Stimulated activated CD8-positive, alpha-beta memory T cell treated with anti-CD3 and anti-CD28 coated beads, Interleukin-12 subunit alpha, Interleukin-12 subunit beta, amount 100 ng/mL, for 24 hours (primary cell): Measurements from ENCODE around the gene ZP2.
"Not testable (repeated sequence)": the region's sequence is repeated elsewhere in the genome, so short reads cannot be mapped to it uniquely, and the experiment has no call there.

ENCODE experiments used
- DNase-seq: peaks from one replicate; pipeline ENCODE4 v3.0.0-alpha.2; 2020; ENCODE audit errors: extremely low read depth

The ZP2 gene

DNA sequence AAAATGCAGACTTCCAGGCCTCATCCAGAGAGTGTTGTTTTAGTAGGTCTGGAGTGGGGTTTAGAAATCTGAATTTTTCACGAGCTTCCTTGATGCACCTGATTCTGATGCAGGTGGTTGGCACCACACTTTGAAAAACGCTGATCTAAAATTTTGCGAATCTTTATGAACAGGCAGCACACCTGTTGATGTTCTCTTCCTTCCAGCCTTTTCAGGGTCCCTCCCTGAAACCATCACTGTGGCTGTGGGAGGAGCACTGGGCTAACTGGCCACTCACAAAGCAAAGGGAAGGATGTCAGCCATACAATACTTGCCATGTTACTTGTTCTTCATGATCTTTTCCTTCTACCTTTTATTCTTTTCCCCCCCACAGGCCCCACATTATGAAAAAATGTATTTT, 38.7 kb downstream of the ZP2 start:
- DNase-seq, result no peak

DNA sequence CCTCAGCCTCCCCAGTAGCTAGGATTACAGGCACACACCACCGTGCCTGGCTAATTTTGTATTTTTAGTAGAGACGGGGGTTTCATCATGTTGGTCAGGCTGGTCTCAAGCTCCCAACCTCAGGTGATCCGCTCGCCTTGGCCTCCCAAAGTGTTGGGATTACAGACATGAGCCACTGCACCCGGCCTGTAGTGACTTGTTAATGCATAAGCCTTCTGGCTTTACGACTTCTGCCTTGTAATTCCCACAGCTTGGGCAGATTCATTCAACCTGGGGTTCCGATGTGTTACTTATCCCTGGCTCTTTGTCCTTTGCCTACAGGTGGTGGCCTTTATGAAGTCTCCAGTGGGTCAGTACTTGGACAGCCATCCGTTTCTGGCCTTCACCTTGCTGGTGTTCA, 41.3 kb downstream of the ZP2 start:
- DNase-seq, result not testable (repeated sequence)

GRCh38 chr16:21169249-21169981, 42.0 kb downstream of the ZP2 start:
- no peak for DNase-seq

GRCh38 chr16:21167929-21168602, 43.3 kb downstream of the ZP2 start:
- DNase-seq, result no peak

DNA sequence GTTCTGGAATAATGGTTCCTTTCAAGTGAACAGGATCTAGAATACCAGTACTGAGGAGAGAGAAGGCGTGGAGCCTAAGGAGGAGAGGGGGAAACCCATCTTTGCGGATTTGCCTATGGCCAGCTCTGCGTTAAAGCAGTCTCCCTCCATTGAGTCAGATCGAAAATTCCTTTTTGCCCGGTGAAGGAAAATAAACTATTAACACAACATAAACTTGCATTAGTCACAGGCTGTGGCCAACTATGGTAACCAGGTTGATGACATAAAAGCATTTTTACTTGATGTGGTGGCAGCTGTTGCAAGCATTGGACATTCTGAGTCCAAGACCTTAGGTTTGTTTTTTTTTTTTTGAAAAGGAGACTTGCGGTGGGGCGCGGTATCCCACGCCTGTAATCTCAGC, 44.0 kb downstream of the ZP2 start:
- DNase-seq, result no peak

DNA sequence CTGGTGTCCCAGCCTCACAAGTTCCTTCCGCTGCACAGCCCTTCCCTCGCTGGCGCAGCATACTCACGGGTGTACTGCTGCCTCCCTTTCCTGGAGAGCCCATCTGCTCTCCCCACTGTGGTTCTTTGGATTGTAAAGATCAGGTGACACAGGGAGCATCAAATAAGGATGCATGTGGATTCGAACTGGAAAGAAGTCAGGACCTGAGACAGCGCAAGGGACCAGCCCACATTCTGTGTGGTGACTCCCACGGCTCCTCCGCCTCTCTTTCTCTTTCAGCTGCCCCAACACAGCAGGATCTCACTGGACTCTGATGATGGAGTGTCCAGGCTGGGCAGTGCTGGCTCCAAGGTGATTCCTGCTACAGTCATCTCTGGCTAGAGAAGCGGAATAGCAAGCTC, 44.8 kb downstream of the ZP2 start:
- no peak for DNase-seq

- no peak for DNase-seq
Measured at GRCh38 chr16:21164521-21165168, 46.7 kb downstream of the ZP2 start.

DNA sequence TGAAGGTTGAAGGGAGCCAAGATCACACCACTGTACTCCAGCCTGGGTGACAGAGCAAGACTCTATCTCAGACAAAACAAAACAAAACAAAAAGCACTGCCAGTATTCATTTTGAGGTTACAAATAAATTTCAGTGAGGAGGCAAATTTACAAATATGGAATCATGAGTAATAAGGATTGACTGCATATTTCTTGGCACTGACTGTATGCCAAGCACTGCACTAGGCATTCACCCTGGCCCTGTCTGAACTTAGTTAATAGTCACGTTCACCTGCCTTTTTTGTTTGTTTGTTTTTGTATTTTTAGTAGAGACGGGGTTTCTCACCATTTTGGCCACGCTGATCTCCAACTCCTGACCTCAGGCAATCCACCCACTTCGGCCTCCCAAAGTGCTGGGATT, 47.8 kb downstream of the ZP2 start:
- DNase-seq, result no peak

- DNase-seq, result no peak
Measured at GRCh38 chr16:21162661-21163151, 48.7 kb downstream of the ZP2 start.

- DNase-seq, result no peak
Measured at GRCh38 chr16:21161211-21161610, 50.2 kb downstream of the ZP2 start.

GRCh38 chr16:21160276-21160675, 51.1 kb downstream of the ZP2 start:
- DNase-seq, result no peak

GRCh38 chr16:21159281-21159951, 52.0 kb downstream of the ZP2 start:
- DNase-seq, result no peak

DNA sequence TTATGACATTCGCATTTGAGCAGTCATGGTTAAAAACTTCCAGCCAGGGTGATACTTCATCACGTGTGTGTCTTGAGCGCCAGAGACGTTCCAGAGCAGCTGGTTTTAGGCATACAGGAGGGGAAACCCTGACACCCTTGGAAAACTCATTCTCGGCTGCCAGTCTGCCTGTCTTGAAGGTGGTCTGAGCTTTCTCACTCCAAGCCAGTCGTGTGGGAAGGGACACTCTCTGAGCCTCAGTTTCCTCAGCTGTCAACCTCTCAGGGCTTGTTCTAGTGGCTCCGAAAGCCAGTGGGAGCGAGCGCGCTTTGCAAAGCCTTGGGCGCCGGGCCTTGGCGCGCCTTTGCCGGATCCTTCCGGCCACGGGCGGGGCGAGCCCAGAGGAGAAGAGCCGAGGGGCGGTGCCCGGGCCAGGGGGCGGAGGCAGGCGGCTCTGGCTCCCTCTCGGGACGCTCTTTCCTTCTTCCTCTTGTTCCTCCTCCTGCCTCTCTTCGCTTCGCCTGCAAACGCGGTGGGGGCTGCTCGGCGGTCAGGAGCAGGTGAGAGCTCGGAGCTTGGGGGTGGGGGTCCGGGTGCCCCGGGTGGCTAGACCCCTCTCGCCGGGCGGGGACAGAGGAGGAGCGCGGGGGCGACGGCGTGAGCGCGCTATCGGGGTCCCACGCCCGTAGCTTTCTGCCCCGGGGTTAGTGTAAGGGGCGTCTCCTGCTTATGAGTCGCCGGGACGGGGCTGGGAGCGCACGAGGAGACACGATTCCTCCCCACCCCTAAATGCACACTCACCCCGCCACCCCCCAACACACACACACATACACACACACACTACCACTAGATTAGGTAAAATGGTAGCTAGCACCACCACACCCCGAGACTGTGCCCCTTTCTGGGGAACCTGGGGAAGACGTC, 52.9 kb downstream of the ZP2 start, which contains the start of gene LDAF1:
TSS of gene LDAF1 (plus strand) at position 467 of the 903 bp plus-strand sequence. CDS start 2,509 bp downstream, outside the sequence.
- DNase-seq, result peak; percentile 45

DNA sequence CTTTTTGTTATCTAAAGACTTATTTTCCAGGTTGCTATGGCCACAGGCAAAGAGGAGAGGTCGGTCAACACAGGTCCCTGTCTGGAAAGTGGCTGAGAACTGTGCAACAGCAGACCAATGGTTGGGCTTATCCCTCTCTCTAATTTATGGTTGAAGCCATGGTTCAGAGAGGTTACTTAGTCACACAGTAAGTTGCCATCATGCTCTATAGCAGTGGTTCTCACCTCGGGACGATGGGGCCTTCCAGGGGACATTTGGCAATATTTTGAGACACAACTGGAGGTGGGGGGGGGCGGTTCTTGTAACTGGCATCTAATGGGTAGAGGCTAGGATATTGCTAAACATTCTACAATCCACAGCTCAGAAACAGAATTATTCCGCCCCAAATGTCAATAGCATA, 53.7 kb downstream of the ZP2 start:
- no peak for DNase-seq

DNA sequence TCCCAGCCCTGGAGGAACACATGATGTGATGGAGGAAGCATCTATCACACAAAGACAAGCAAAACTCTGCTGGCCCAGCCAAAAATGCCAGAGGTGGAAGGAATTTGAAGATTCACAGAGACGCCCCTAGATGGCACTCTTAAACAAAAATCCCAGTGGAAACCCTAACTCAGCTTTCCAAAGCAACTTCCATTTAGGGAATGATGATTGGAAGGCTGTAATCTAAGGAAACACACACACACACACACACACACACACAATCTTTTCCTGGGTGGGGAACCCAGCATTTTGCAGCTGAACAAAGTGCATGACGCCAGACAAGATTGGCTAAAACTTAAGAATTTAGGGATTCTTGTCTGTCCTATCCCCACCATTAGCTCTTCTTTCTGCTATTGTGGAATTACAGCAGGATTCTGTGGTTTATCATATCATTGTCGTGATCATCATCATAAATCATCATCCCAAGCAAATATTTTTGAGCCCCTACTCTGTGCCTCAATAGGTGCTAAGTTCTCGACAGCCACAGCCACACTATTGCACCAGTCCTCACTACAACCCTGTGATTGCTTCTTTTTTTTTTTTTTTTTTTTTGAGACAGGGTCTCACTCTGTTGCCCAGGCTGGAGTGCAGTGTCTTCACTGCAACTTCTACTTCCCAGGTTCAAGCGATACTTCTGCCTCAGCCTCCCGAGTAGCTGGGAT, 54.5 kb downstream of the ZP2 start:
- DNase-seq, result no peak

GRCh38 chr16:21156011-21156410, 55.4 kb downstream of the ZP2 start:
- DNase-seq, result not testable (repeated sequence)

GRCh38 chr16:21153124-21153729, 58.1 kb downstream of the ZP2 start:
- not testable (repeated sequence) for DNase-seq

GRCh38 chr16:21152160-21153030, 59.0 kb downstream of the ZP2 start:
- DNase-seq, result not testable (repeated sequence)
